RWPE1 (cell line): ENCODE results near the gene ZNF425.
"Not testable (repeated sequence)": the region's sequence is repeated elsewhere in the genome, so short reads cannot be mapped to it uniquely, and the experiment has no call there.

Source experiments
- CTCF ChIA-PET: fragments of 350-600 bp; sonication (Branson Sonifier 250); formaldehyde crosslinking; extraction: SDS; loops from one replicate; lab custom pipeline; 2021; lab: Yijun Ruan, JAX
- POLR2A ChIA-PET: fragments of 400-600 bp; formaldehyde crosslinking; extraction: SDS; loops from one replicate; lab custom pipeline; 2020; ENCODE audit warnings: antibody characterized with exemption; ENCODE audit not compliant: low non-redundant PET; lab: Yijun Ruan, JAX
- DNase-seq: peaks from one replicate; pipeline ENCODE4 v3.0.0; 2012; ENCODE audit warnings: low spot score
- H3K27ac ChIP-seq: fragments of 450-650 bp; 2 replicates; pipeline ENCODE4 v1.5.1; 2017
- TF ChIP-seq, protein P1 (sequence below): fragments of 450-650 bp; conservative IDR thresholded peaks from 2 replicates; pipeline ENCODE4 v1.5.1; 2017; ENCODE audit warnings: low read depth, mild to moderate bottlenecking

Gene ZNF425

DNA sequence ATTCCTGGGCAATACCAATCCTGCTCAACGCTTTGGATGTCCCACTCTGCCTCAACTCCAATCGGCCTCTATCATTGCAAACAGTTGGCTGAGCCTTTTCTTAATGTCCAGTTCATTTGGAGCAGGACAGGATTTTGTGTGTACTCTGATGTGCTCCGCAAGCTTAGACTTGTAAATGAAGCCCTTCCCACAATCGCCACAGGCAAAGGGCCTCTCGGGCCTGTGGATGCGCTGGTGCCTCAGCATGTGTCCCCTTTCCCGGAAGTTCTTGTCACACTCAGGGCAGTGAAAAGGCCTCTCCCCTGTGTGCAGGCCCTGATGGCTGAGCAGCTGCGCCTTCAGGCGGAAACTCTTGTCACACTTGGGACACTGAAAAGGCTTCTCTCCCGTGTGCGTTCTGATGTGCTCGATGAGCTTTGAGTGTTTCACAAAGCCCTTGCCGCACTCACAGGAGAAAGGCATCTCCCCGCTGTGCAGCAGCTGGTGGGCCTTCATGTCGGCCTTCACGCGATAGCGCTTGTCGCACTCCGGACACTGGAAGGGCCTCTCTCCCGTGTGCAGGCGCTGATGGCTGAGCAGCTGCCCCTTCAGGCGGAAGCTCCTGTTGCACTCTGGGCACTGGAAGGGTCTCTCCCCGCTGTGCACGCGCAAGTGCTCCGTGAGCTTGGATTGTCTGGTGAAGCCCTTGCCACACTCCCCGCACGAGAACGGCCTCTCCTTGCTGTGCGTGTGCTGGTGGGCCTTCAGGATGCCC is 55.6 kb downstream of the ZNF425 start:
- DNase-seq = no peak
- no peak overlapping the region for H3K27ac ChIP-seq
- TF ChIP-seq, protein P1, sequence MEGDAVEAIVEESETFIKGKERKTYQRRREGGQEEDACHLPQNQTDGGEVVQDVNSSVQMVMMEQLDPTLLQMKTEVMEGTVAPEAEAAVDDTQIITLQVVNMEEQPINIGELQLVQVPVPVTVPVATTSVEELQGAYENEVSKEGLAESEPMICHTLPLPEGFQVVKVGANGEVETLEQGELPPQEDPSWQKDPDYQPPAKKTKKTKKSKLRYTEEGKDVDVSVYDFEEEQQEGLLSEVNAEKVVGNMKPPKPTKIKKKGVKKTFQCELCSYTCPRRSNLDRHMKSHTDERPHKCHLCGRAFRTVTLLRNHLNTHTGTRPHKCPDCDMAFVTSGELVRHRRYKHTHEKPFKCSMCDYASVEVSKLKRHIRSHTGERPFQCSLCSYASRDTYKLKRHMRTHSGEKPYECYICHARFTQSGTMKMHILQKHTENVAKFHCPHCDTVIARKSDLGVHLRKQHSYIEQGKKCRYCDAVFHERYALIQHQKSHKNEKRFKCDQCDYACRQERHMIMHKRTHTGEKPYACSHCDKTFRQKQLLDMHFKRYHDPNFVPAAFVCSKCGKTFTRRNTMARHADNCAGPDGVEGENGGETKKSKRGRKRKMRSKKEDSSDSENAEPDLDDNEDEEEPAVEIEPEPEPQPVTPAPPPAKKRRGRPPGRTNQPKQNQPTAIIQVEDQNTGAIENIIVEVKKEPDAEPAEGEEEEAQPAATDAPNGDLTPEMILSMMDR = no peak
- ChIA-PET CTCF (no interaction called here), POLR2A (no interaction called here)

- ChIA-PET CTCF (no interaction called here), POLR2A (interaction anchor here (0.5 kb wide), 1 partner anchor 39 kb away, joined by 3 read pairs; no protein-coding TSS in a partner anchor)
- no peak overlapping the region for H3K27ac ChIP-seq
- no peak for DNase-seq
- TF ChIP-seq, protein P1 = peak; percentile 21; the same call in 1 of the 2 replicates
Observed at GRCh38 chr7:149067869-149068268, 58.3 kb downstream of the ZNF425 start.

- POLR2A ChIA-PET = no interaction called here
- no peak overlapping the region for H3K27ac ChIP-seq
- CTCF ChIA-PET = no interaction called here
- TF ChIP-seq, protein P1 = no peak
- DNase-seq = no peak
Observed at GRCh38 chr7:149063476-149063875, 62.6 kb downstream of the ZNF425 start.

DNA sequence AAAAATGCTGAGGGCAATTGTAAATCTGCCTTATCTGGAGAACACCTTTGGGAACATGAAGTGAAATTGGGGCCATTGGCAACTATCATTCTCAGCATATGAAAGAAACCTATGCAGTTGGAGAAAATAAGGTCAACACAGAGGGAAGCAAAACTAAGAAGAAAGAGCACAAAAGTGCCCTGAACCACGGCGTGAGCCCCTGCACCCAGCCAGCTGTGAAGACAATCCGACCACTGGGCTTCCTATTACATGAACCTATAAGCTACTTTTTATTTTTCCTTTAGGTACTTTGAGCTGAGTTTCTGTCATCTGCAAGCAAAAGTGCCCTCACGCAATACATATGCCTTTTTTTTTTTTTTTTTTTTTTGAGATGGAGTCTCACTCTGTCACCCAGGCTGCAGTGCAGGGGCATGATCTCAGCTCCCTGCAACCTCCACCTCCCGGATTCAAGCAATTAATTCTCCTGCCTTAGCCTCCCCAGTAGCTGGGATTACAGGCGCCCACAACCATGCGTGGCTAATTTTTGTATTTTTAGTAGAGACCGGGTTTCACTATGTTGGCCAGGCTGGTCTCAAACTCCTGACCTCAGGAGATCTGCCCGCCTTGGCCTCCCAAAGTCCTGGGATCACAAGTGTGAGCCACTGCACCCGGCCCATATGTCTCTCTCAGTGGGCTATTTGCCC is 63.8 kb downstream of the ZNF425 start:
- POLR2A ChIA-PET, CTCF ChIA-PET, DNase-seq, H3K27ac ChIP-seq: not testable (repeated sequence)

DNA sequence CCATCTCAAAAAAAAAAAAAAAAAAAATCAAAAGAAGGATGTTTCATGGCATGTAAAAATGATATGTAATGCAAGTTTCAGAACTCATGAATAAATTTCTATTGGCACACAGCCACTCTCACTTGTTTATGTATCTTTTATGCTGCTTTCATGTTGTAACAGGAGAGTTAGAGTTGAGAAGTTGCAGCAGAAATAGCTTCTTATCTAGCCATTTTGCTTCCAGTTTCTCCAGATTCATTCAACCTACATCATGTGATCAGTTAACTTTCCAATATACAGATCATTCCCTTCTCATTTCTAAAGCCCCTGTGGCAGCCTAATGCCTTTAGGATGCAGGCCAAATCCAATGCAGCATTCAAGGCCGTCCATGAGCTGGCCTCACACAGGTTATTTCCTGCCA is 66.0 kb downstream of the ZNF425 start:
- TF ChIP-seq, protein P1 = no peak
- DNase-seq = no peak
- ChIA-PET CTCF (no interaction called here), POLR2A (no interaction called here)
- no peak overlapping the region for H3K27ac ChIP-seq

GRCh38 chr7:149053885-149054284 is 72.2 kb downstream of the ZNF425 start:
- DNase-seq = no peak
- TF ChIP-seq, protein P1 = no peak
- ChIA-PET CTCF (no interaction called here), POLR2A (no interaction called here)
- H3K27ac ChIP-seq = no peak overlapping the region

GRCh38 chr7:149053384-149053783 is 72.7 kb downstream of the ZNF425 start:
- TF ChIP-seq, protein P1 = no peak
- CTCF ChIA-PET = no interaction called here
- no peak for DNase-seq
- H3K27ac ChIP-seq = no peak overlapping the region
- POLR2A ChIA-PET = no interaction called here
